Esophagus mucosa (tissue), 1 donor: ENCODE data around the gene GOLGA3. TPM values are rescaled to one million over a fixed set of nuclear protein-coding genes. Genes with fewer than 3 reads are reported as not detected.

Experiments used
- ATAC-seq: fragments of 200-7000 bp; cut with Tn5 transposase; one replicate; pipeline ENCODE4 v1.9.1; 2020
- total RNA-seq: library from RNA; stranded (reverse); gene quantifications from one replicate; pipeline ENCODE4 v1.2.4, GENCODE V29; 2023
- donor health status: DM: yes; HTN: yes; CAD: no.

GOLGA3 gene
- total RNA-seq, 1 donor from 2014 or later: 31.2 TPM

DNA sequence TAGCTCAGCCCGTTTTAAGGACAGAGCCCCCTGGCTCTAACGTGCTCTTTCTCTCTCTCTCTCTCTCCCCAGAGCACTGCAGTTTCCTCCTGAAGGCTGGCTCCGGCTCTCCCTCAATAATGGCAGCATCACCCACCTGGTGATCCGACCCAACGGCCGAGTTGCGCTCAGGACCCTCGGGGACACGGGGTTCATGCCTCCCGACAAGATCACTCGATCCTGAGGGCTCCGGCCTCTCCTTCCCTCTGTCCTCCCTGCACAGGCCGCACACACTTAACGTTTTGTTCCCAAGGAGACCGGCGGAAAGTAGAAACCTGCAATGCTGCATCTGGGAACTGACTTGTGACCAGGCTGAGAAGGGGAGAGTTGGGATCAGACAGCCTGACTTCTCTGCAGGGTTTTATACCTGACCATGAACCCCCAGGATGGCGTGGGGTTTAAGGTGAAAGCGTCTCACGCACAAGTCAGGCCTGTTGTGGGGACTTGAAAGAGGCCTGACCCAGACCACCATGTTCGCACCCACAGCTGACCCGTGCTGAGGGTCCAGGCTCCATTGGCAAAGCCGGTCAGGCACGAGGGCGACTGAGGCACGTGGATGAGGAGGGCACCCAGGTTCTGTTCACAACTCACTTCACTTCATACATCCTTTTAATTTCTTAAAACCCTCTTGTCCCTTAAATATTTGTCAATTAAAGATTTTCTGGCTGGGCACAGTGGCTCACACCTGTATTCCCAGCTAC, 107.9 kb downstream of the GOLGA3 start:
- ATAC-seq: no peak

DNA sequence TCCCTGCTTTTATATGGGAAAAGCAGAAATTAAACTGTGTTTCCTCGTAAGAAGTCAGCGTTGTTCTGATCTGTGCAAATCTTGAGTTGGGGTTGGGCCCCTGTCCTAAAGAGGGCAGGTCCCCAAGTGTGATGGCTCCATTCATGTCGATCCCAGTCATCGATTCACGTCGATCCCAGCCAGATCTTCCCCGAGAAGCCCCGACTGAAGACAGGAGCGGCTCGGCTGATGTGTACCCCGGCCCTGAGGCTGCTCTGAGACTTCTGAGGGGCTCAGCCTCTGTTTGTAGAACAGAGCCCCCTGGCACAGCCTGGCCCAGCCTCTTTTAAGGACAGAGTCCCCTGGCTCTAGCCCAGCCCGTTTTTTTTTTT, 108.7 kb downstream of the GOLGA3 start:
- ATAC-seq: no peak

DNA sequence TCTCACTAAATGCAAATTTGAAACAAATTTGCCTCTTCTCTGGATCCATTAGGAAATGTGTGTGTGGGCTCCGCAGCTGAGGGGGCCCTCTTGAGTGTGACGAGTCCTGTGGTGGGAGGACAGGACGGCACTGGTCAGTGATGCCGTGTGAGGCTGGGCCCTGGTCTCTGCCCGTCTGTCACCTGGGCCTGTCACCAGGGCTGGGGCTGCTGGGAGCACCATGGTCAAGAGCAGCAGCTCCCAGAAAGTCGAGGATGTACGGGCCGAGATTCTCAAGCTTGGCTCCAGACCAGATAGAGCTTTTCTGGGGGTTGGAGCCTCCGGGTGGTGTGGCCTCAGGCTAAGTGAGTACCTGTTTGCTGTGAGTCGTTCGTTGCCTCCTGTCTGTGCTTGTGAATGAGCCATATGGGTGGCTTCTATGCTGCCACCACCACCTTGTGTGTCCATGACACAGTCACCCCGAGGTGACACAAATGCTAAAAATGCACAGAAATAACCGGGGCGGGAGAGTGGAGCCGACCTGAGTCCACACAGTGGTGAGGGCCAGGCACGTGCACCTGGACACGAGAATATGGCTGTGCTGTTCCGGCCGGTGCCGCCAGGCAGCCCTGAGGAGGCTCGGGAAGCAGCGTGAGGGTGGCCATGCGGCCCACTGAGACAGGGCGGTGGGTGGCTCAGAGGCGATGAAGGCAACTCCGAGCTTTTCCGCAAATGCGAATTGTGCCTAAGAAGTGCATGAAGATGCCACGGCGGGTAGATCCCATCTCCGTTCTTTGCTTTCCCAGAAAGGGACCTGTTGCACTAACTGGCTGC, 109.3 kb downstream of the GOLGA3 start:
- ATAC-seq: peak; percentile 16

Other genes starting within 250 kb of the GOLGA3 start
- 0.32 TPM for gene LRCOL1, start 218.3 kb downstream of the GOLGA3 start, total RNA-seq
- gene P2RX2, start 210.1 kb downstream of the GOLGA3 start, total RNA-seq: not detected
- gene POLE, start 141.5 kb downstream of the GOLGA3 start, total RNA-seq: 23.4 TPM
- 12.3 TPM for gene PXMP2, start 141.3 kb downstream of the GOLGA3 start, total RNA-seq
- 49.8 TPM for gene PGAM5, start 118.0 kb downstream of the GOLGA3 start, total RNA-seq
- 35.8 TPM for gene ANKLE2, start 67.0 kb downstream of the GOLGA3 start, total RNA-seq
- 30.6 TPM for gene CHFR, start 58.7 kb upstream of the GOLGA3 start, total RNA-seq
- 5.3 TPM for gene ZNF605, start 127.4 kb upstream of the GOLGA3 start, total RNA-seq
- gene ZNF26, start 157.5 kb upstream of the GOLGA3 start, total RNA-seq: 4.7 TPM
- gene ZNF84, start 208.6 kb upstream of the GOLGA3 start, total RNA-seq: 5.5 TPM